Measurements from ENCODE around the gene ABCC12. TPM values are rescaled to one million over a fixed set of nuclear protein-coding genes. Genes with fewer than 3 reads are reported as not detected.

Gene ABCC12
- total RNA-seq, 1 experiment from 2014 or later, result not detected

DNA sequence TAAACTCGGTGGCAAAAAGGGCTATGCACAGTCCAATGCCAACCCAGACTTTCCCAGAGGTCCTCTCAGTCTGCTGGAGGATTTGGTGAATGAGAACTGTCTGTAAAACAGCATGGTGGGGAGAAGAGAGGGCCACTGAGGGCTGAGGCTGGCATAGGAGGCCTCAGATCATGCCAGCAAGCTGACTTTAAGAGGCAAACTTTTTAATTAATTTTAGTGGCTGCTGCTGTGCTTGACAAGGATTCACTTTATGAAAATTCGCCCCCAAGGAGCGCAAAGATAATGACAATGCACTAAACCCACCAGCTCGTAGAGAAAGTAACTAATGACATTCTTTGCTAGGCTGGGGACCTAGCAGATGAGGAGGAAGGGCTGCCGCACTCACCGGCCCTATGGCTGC, 15.0 kb downstream of the ABCC12 start:
- H3K36me3 Mint-ChIP-seq, result no peaks in the 10 kb centered on the region
- no peak for TF ChIP-seq ETV6 (CRISPR knock-in tag; IDR thresholded peaks at IDR 0.05)
- TF ChIP-seq OVOL2 (CRISPR knock-in tag; IDR thresholded peaks at IDR 0.05; ENCODE audit: borderline replicate concordance), result no peak
- TF ChIP-seq ELF4 (CRISPR knock-in tag; IDR thresholded peaks at IDR 0.05; ENCODE audit: low read depth), result no peak
- TF ChIP-seq, protein P1, sequence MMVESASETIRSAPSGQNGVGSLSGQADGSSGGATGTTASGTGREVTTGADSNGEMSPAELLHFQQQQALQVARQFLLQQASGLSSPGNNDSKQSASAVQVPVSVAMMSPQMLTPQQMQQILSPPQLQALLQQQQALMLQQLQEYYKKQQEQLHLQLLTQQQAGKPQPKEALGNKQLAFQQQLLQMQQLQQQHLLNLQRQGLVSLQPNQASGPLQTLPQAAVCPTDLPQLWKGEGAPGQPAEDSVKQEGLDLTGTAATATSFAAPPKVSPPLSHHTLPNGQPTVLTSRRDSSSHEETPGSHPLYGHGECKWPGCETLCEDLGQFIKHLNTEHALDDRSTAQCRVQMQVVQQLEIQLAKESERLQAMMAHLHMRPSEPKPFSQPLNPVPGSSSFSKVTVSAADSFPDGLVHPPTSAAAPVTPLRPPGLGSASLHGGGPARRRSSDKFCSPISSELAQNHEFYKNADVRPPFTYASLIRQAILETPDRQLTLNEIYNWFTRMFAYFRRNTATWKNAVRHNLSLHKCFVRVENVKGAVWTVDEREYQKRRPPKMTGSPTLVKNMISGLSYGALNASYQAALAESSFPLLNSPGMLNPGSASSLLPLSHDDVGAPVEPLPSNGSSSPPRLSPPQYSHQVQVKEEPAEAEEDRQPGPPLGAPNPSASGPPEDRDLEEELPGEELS (CRISPR knock-in tag; IDR thresholded peaks at IDR 0.05), result no peak
- no peak for TF ChIP-seq PRRX2 (CRISPR knock-in tag; IDR thresholded peaks at IDR 0.05)
- TF ChIP-seq ATF3 (CRISPR knock-in tag; conservative IDR thresholded peaks at IDR 0.05), result no peak
- TF ChIP-seq CBFB (CRISPR knock-in tag; IDR thresholded peaks at IDR 0.05; ENCODE audit: low read depth), result no peak
- TF ChIP-seq, protein P2, sequence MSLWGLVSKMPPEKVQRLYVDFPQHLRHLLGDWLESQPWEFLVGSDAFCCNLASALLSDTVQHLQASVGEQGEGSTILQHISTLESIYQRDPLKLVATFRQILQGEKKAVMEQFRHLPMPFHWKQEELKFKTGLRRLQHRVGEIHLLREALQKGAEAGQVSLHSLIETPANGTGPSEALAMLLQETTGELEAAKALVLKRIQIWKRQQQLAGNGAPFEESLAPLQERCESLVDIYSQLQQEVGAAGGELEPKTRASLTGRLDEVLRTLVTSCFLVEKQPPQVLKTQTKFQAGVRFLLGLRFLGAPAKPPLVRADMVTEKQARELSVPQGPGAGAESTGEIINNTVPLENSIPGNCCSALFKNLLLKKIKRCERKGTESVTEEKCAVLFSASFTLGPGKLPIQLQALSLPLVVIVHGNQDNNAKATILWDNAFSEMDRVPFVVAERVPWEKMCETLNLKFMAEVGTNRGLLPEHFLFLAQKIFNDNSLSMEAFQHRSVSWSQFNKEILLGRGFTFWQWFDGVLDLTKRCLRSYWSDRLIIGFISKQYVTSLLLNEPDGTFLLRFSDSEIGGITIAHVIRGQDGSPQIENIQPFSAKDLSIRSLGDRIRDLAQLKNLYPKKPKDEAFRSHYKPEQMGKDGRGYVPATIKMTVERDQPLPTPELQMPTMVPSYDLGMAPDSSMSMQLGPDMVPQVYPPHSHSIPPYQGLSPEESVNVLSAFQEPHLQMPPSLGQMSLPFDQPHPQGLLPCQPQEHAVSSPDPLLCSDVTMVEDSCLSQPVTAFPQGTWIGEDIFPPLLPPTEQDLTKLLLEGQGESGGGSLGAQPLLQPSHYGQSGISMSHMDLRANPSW (CRISPR knock-in tag; conservative IDR thresholded peaks at IDR 0.05; ENCODE audit: low read depth), result no peak
- CTCF ChIA-PET, result no interaction called here

DNA sequence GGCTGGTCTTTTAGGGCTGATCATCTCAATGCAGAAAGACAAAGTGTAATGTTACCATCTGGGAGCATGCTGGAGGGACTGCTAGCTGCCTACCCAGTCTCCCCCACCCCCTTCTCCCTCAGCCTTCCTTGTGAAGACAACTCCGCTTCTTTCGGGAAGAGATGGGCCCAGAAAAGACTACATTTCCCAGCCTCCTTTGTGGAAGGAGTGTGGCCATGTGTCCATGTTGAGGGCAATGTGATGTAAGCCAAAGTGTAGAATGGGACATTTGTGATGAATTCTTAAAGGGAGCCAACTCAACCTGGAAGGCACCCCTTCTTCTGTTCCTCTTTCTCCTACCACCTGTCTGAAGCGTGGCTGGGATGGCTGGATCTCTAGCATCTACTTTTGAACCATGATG, 16.3 kb downstream of the ABCC12 start:
- Mint-ChIP-seq H3K36me3 (no peaks in the 10 kb centered on the region), H3K4me1 (peaks cover 14% of the 10 kb centered on the region), H3K27ac (no peak overlapping the region), H3K9me3 (peaks cover 18% of the 10 kb centered on the region), H3K27me3 (ENCODE audit: low read depth) (no peaks in the 10 kb centered on the region), H3K4me3 (no peak overlapping the region)
- ChIA-PET POLR2A (no interaction called here), CTCF (no interaction called here)
- DNase-seq (ENCODE audit: low spot score) (no peak), ATAC-seq (peak; percentile 30; the same call in 1 of the 2 replicates)
- TF ChIP-seq SP1 (CRISPR knock-in tag; conservative IDR thresholded peaks at IDR 0.05) (no peak), CREM (CRISPR knock-in tag; IDR thresholded peaks at IDR 0.05) (no peak)
- TF ChIP-seq, protein P3, sequence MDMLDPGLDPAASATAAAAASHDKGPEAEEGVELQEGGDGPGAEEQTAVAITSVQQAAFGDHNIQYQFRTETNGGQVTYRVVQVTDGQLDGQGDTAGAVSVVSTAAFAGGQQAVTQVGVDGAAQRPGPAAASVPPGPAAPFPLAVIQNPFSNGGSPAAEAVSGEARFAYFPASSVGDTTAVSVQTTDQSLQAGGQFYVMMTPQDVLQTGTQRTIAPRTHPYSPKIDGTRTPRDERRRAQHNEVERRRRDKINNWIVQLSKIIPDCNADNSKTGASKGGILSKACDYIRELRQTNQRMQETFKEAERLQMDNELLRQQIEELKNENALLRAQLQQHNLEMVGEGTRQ (CRISPR knock-in tag; IDR thresholded peaks at IDR 0.05), result peak; percentile 80
- TF ChIP-seq, protein P4, sequence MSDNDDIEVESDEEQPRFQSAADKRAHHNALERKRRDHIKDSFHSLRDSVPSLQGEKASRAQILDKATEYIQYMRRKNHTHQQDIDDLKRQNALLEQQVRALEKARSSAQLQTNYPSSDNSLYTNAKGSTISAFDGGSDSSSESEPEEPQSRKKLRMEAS (CRISPR knock-in tag; IDR thresholded peaks at IDR 0.05), result peak; percentile 50; the same call in 1 of the 2 replicates
- TF ChIP-seq, protein P5, sequence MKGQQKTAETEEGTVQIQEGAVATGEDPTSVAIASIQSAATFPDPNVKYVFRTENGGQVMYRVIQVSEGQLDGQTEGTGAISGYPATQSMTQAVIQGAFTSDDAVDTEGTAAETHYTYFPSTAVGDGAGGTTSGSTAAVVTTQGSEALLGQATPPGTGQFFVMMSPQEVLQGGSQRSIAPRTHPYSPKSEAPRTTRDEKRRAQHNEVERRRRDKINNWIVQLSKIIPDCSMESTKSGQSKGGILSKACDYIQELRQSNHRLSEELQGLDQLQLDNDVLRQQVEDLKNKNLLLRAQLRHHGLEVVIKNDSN (CRISPR knock-in tag; IDR thresholded peaks at IDR 0.05), result peak; percentile 83; the same call in 1 of the 2 replicates

More for the DNA sequence above, 15.0 kb downstream of the ABCC12 start:
- Mint-ChIP-seq H3K4me3 (no peak overlapping the region), H3K4me1 (peaks cover 15% of the 10 kb centered on the region), H3K9me3 (peaks cover 18% of the 10 kb centered on the region), H3K27me3 (ENCODE audit: low read depth) (no peaks in the 10 kb centered on the region), H3K27ac (no peak overlapping the region)
- ATAC-seq, result no peak
- no peak for DNase-seq (ENCODE audit: low spot score)
- POLR2A ChIA-PET, result no interaction called here

DNA sequence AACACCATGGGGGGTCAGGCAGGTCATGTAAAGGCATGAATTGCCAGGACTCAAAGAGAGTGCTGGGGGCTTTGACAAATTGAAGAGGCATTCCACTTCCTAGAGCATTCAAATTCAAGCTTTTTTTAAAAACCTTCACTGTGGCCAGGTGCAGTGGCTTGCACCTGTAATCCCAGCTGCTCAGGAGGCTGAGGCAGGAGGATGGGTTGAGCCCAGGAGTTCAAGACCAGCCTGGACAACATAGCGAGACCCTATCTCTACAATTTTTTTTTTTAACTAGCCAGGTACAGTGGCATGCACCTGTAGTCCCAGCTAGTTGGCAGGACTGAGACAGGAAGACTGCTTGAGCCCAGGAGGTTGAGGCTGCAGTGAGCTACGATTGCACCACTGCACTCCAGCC, 17.2 kb downstream of the ABCC12 start:
- H3K27ac Mint-ChIP-seq, result no peak overlapping the region
- H3K4me3 Mint-ChIP-seq, result no peak overlapping the region
- no peak for ATAC-seq
- TF ChIP-seq ATF1 (CRISPR knock-in tag; IDR thresholded peaks at IDR 0.05) (no peak), ZNF121 (CRISPR knock-in tag; IDR thresholded peaks at IDR 0.05) (peak; percentile 68)
- ChIA-PET POLR2A (no interaction called here), CTCF (interaction anchor here (0.8 kb wide), 1 partner anchor 18 kb away, joined by 3 read pairs; no protein-coding TSS in a partner anchor)
- H3K9me3 Mint-ChIP-seq, result peaks cover 15% of the 10 kb centered on the region
- H3K27me3 Mint-ChIP-seq (ENCODE audit: low read depth), result no peaks in the 10 kb centered on the region
- H3K4me1 Mint-ChIP-seq, result peaks cover 5% of the 10 kb centered on the region
- H3K36me3 Mint-ChIP-seq, result no peaks in the 10 kb centered on the region
- no peak for DNase-seq (ENCODE audit: low spot score)
